ENCODE results near the gene FGF14.

The FGF14 gene

DNA sequence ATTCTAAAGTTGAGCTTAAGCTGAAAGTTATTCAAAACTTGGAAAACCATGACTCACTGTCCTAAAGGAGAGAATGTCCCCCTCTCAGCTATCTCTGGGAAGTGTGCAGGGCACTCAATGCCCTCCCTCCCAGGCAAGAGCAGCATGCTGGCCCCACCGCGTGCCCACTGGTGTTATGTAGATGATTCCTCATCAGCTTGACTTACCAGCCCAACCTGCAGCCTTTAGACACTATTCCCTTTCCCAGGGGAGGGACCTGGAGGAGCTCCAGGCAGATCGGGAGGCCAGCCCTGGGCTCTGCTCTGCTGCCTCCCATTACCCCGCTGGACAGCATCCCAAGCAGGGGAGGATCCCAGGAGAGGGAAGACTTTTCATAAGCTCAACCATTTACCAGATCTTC is 124.6 kb downstream of the FGF14 start:
- Mint-ChIP-seq H3K4me1 (peaks cover 6% of the 10 kb centered on the region), H3K27ac (no peak overlapping the region), H3K9me3 (no peaks in the 10 kb centered on the region), H3K36me3 (ENCODE audit: low read depth) (no peaks in the 10 kb centered on the region), H3K27me3 (ENCODE audit: low read depth) (peaks cover 5% of the 10 kb centered on the region), H3K4me3 (no peak overlapping the region)
- TF ChIP-seq, protein P1, sequence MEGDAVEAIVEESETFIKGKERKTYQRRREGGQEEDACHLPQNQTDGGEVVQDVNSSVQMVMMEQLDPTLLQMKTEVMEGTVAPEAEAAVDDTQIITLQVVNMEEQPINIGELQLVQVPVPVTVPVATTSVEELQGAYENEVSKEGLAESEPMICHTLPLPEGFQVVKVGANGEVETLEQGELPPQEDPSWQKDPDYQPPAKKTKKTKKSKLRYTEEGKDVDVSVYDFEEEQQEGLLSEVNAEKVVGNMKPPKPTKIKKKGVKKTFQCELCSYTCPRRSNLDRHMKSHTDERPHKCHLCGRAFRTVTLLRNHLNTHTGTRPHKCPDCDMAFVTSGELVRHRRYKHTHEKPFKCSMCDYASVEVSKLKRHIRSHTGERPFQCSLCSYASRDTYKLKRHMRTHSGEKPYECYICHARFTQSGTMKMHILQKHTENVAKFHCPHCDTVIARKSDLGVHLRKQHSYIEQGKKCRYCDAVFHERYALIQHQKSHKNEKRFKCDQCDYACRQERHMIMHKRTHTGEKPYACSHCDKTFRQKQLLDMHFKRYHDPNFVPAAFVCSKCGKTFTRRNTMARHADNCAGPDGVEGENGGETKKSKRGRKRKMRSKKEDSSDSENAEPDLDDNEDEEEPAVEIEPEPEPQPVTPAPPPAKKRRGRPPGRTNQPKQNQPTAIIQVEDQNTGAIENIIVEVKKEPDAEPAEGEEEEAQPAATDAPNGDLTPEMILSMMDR (IDR thresholded peaks at IDR 0.05; ENCODE audit: unreplicated experiment in 3 of 3), result no peak

DNA sequence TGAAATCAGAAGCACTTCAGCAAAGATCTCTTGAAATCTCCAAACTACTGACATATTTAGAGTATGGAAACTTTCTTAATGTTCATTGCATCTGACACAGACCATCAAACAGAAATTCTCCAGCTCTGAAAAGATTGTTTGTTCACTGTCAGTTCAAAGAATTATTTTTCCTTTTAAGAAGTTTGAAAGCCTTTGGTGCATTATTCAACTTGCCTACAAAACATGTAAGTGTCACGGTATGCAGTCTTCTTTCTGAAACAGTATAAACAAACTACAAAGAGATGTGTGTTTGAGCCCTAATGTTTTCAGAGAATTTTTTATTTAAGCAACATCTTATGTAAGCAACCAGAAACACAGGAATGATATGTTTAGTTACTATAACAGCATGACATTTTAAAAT is 125.4 kb downstream of the FGF14 start:
- no peak overlapping the region for H3K27ac Mint-ChIP-seq
- H3K4me3 Mint-ChIP-seq, result no peak overlapping the region
- H3K4me1 Mint-ChIP-seq, result peaks cover 6% of the 10 kb centered on the region
- TF ChIP-seq, protein P1 (IDR thresholded peaks at IDR 0.05; ENCODE audit: unreplicated experiment in 3 of 3), result no peak
- H3K9me3 Mint-ChIP-seq, result no peaks in the 10 kb centered on the region
- H3K27me3 Mint-ChIP-seq (ENCODE audit: low read depth), result peaks cover 5% of the 10 kb centered on the region
- no peaks in the 10 kb centered on the region for H3K36me3 Mint-ChIP-seq (ENCODE audit: low read depth)

DNA sequence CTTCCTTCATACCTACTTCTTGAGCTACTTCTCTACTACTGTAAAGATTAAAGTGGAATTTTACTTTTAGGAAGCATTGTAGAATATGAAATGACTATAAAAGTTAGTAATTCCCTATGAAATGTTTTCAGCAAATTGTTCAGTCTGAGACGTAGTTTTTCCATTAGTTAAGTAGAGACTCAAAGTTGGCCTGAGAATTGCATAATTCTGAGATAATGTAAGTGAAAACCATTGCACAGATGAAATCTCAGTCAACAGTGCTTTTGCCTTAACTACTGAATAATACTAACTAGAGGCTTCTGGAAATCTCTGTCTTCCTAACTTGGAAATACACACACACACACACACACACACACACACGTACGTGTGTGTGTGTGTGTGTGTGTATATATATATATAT is 125.9 kb downstream of the FGF14 start:
- no peaks in the 10 kb centered on the region for H3K9me3 Mint-ChIP-seq
- peaks cover 5% of the 10 kb centered on the region for H3K27me3 Mint-ChIP-seq (ENCODE audit: low read depth)

DNA sequence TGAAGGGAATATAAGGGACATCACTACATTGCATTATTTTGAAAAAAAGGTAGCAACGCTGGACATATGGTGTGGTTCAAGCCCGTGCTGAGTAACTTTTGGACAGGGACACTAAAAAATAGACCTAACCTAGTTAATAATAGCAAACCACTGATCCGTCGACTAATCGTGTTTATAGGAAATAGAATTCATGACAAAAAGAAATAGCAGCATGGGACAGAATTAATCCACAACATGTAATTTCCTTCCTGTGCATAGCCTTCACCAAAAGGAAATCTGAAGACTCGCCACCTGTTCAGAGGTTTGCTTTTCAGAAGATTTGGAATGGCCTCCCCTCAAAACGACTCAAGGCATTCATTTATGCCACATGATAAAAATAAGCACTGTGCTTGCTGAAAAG is 128.7 kb downstream of the FGF14 start:
- Mint-ChIP-seq H3K4me1 (peaks cover 6% of the 10 kb centered on the region), H3K27me3 (ENCODE audit: low read depth) (peaks cover 5% of the 10 kb centered on the region), H3K9me3 (no peaks in the 10 kb centered on the region), H3K4me3 (no peak overlapping the region), H3K36me3 (ENCODE audit: low read depth) (no peaks in the 10 kb centered on the region), H3K27ac (no peak overlapping the region)
- TF ChIP-seq, protein P1 (IDR thresholded peaks at IDR 0.05; ENCODE audit: unreplicated experiment in 3 of 3), result no peak

More for the DNA sequence above, 125.9 kb downstream of the FGF14 start:
- H3K4me1 Mint-ChIP-seq, result peaks cover 6% of the 10 kb centered on the region
- TF ChIP-seq, protein P1 (IDR thresholded peaks at IDR 0.05; ENCODE audit: unreplicated experiment in 3 of 3), result no peak
- no peak overlapping the region for H3K27ac Mint-ChIP-seq
- H3K4me3 Mint-ChIP-seq, result no peak overlapping the region
- no peaks in the 10 kb centered on the region for H3K36me3 Mint-ChIP-seq (ENCODE audit: low read depth)

DNA sequence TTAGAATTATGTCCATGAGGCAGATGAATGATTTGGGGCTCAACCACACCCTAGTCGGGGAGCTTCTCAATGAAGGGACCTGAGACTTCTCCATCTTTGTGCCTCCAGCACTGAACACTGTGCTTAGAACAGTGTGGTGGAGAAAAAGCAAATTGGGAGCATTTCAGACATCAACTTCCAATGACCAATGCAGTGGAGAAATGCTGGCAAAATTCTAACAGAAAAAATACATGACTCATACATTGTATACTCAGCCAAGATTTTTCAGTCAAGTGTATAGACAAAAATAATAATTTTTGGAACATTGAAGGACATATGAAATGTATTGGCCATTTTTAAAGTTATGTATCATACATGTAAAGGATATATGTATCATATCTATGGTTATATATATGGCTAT is 134.7 kb downstream of the FGF14 start:
- TF ChIP-seq, protein P1 (IDR thresholded peaks at IDR 0.05; ENCODE audit: unreplicated experiment in 3 of 3), result no peak
- H3K27ac Mint-ChIP-seq, result no peak overlapping the region
- H3K4me3 Mint-ChIP-seq, result no peak overlapping the region
- H3K36me3 Mint-ChIP-seq (ENCODE audit: low read depth), result no peaks in the 10 kb centered on the region
- H3K27me3 Mint-ChIP-seq (ENCODE audit: low read depth), result no peaks in the 10 kb centered on the region
- H3K9me3 Mint-ChIP-seq, result no peaks in the 10 kb centered on the region
- no peaks in the 10 kb centered on the region for H3K4me1 Mint-ChIP-seq

DNA sequence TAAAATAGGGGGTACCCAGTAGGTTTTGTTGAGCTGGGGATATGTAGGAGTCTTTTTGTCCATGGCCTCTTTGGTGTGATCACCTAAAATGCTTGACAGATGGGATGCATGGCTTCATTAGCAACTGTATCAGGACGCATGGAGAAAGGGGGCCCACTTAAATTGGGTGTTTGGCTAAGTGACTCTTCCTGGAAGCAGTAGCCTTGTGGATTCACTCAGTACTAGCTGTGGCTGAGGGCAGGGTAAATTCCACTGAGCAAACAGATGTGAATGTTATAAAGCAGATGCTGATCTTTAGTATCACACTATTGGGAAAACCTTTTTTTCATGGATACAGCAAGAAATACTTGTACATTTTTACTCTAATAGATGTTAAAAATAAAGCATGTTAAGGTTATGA is 140.0 kb downstream of the FGF14 start:
- Mint-ChIP-seq H3K9me3 (no peaks in the 10 kb centered on the region), H3K4me3 (no peak overlapping the region), H3K36me3 (ENCODE audit: low read depth) (no peaks in the 10 kb centered on the region), H3K27ac (no peak overlapping the region), H3K27me3 (ENCODE audit: low read depth) (no peaks in the 10 kb centered on the region), H3K4me1 (no peaks in the 10 kb centered on the region)
- TF ChIP-seq, protein P1 (IDR thresholded peaks at IDR 0.05; ENCODE audit: unreplicated experiment in 3 of 3), result no peak

Data from nephron (organoid).